Stomach (tissue), 4 donors: ENCODE results near the gene LY86.

Source experiments
- CTCF ChIP-seq, 7 experiments: fragments of 450-650 bp in 4 of 7; fragments of 200-600 bp in 3 of 7; sonication (generic) in 3 of 7; IDR thresholded peaks; one replicate each; pipeline ENCODE4 v1.5.1; 2016 to 2019; ENCODE audit warnings: antibody characterized with exemption in 7 of 7, control low read depth in 2 of 7, mild to moderate bottlenecking in 1 of 7
- POLR2A ChIP-seq, 4 donors: fragments of 450-650 bp; IDR thresholded peaks; one replicate each; pipeline ENCODE4 v1.6.1; 2016; ENCODE audit warnings: antibody characterized with exemption in 4 of 4, control low read depth in 2 of 4, mild to moderate bottlenecking in 1 of 4, moderate library complexity in 1 of 4
- POLR2AphosphoS5 ChIP-seq, 3 donors: sonication (generic); formaldehyde crosslinking; IDR thresholded peaks; one replicate each; pipeline ENCODE4 v1.6.1; 2016; ENCODE audit warnings: antibody characterized with exemption in 3 of 3

GRCh38 chr6:6596529-6597328 lies 8.2 kb downstream of the LY86 start:
- no peak for TF ChIP-seq CTCF (IDR thresholded peaks at IDR 0.05)
- TF ChIP-seq POLR2AphosphoS5 (IDR thresholded peaks at IDR 0.05), result no peak
- TF ChIP-seq POLR2A (IDR thresholded peaks at IDR 0.05), result no peak
